Endothelial cell of umbilical vein (primary cell): Measurements from ENCODE around the gene MYO1B. TPM values are rescaled to one million over a fixed set of nuclear protein-coding genes. Genes with fewer than 3 reads are reported as not detected.

Experiments used
- BruUV-seq: library from RNA; stranded (reverse); fragments of 400-500 nt; replicated peaks from 2 replicates; lab custom pipeline; 2021; lab: Mats Ljungman, UMichigan
- CTCF ChIA-PET: fragments of 300-600, 350-600 bp; sonication (Branson Sonifier 250); formaldehyde crosslinking; loops from one replicate; lab custom pipeline; 2021; ENCODE audit warnings: antibody characterized with exemption, inconsistent platforms; lab: Charles Lee
- POLR2A ChIA-PET: fragments of 300-600, 350-600 bp; sonication (Branson Sonifier 250); formaldehyde crosslinking; loops from one replicate; lab custom pipeline; 2021; ENCODE audit warnings: antibody characterized with exemption, inconsistent platforms; lab: Charles Lee
- DNase-seq: peaks from one replicate; pipeline ENCODE4 v3.0.0-alpha.2; 2011; ENCODE audit warnings: low read depth, low spot score
- FAIRE-seq: peaks from 2 replicates; lab custom pipeline; 2011; peaks lifted over from hg19 to GRCh38; lab: Jason Lieb, UNC
- H2AFZ ChIP-seq: 2 replicates; pipeline ENCODE4 v1.6.0; 2012; ENCODE audit warnings: low read depth, low read length, control low read depth, inconsistent platforms
- H3K27ac ChIP-seq: 2 replicates; pipeline ENCODE4 v1.5.1; 2011; ENCODE audit warnings: low read depth, mild to moderate bottlenecking, control low read depth, low read length, moderate library complexity; ENCODE audit not compliant: insufficient read depth
- H3K27me3 ChIP-seq, 2 experiments: 2 replicates each; pipeline versions ENCODE4 v1.6.0 to v1.6.1; 2011; ENCODE audit warnings: low read length in 2 of 2, mixed read lengths in 1 of 2; ENCODE audit not compliant: control insufficient read depth in 2 of 2, insufficient read depth in 2 of 2
- H3K36me3 ChIP-seq, 2 experiments: 2 replicates in 1 of 2; 3 replicates in 1 of 2; pipeline ENCODE4 v1.5.1; 2011; ENCODE audit warnings: low read length in 2 of 2, mild to moderate bottlenecking in 1 of 2, moderate library complexity in 1 of 2; ENCODE audit not compliant: control insufficient read depth in 2 of 2, insufficient read depth in 2 of 2; ENCODE audit errors: extremely low read depth in 1 of 2
- H3K4me1 ChIP-seq: 3 replicates; pipeline ENCODE4 v1.5.1; 2011; ENCODE audit warnings: mild to moderate bottlenecking, low read length; ENCODE audit not compliant: control insufficient read depth, insufficient read depth; ENCODE audit errors: extremely low read depth
- H3K4me2 ChIP-seq: 2 replicates; pipeline ENCODE4 v1.6.1; 2011; ENCODE audit warnings: low read length, control low read depth, mixed read lengths; ENCODE audit not compliant: insufficient read depth
- H3K4me3 ChIP-seq, 3 experiments: fragments of 200-600 bp in 1 of 3; sonication (generic), shearing (Covaris generic) in 1 of 3; replicated peaks in 1 of 3; 2 replicates each; pipeline ENCODE4 v1.5.1; 2011 to 2016; ENCODE audit warnings: control low read depth in 3 of 3, low read length in 3 of 3, mild to moderate bottlenecking in 2 of 3, inconsistent platforms in 1 of 3, low read depth in 1 of 3, moderate library complexity in 1 of 3; ENCODE audit not compliant: insufficient read depth in 1 of 3
- H3K79me2 ChIP-seq: 2 replicates; pipeline ENCODE4 v1.6.0; 2012; ENCODE audit warnings: low read length, inconsistent platforms; ENCODE audit not compliant: control insufficient read depth, insufficient read depth
- H3K9ac ChIP-seq: replicated peaks from 2 replicates; pipeline ENCODE3; 2011; ENCODE audit warnings: low read length, control low read depth; ENCODE audit not compliant: insufficient read depth; ENCODE audit errors: extremely low read depth
- H3K9me1 ChIP-seq: replicated peaks from 3 replicates; pipeline ENCODE4 v1.6.0; 2011; ENCODE audit warnings: mild to moderate bottlenecking, low read length; ENCODE audit not compliant: control insufficient read depth, insufficient read depth; ENCODE audit errors: extremely low read depth
- H3K9me3 ChIP-seq: replicated peaks from 2 replicates; pipeline ENCODE4 v1.5.1; 2012; ENCODE audit warnings: low read length, inconsistent platforms; ENCODE audit not compliant: control insufficient read depth, insufficient read depth
- H4K20me1 ChIP-seq: replicated peaks from 2 replicates; pipeline ENCODE3; 2011; ENCODE audit warnings: mild to moderate bottlenecking, low read length; ENCODE audit not compliant: control insufficient read depth, insufficient read depth; ENCODE audit errors: extremely low read depth
- EZH2 ChIP-seq: IDR thresholded peaks from 2 replicates; pipeline ENCODE4 v1.6.1; 2012; ENCODE audit warnings: borderline replicate concordance, low read depth, mild to moderate bottlenecking, moderate library complexity, low read length, inconsistent platforms; ENCODE audit not compliant: severe bottlenecking
- FOS ChIP-seq: IDR thresholded peaks from 2 replicates; pipeline ENCODE4 v1.6.1; 2011; ENCODE audit warnings: mild to moderate bottlenecking, low read length, moderate library complexity, borderline replicate concordance; ENCODE audit not compliant: insufficient read depth
- GATA2 ChIP-seq: IDR thresholded peaks from 2 replicates; pipeline ENCODE4 v1.7.0; 2011; ENCODE audit warnings: low read depth, mild to moderate bottlenecking, moderate library complexity, mixed read lengths, low read length; ENCODE audit not compliant: insufficient read length, insufficient read depth
- JUN ChIP-seq: IDR thresholded peaks from 2 replicates; pipeline ENCODE4 v1.6.1; 2011; ENCODE audit warnings: borderline replicate concordance, low read depth; ENCODE audit not compliant: insufficient read length, insufficient read depth
- MYC ChIP-seq: IDR thresholded peaks from one replicate; pipeline ENCODE4 v1.6.1; 2011; ENCODE audit warnings: mild to moderate bottlenecking, low read depth, low read length
- POLR2A ChIP-seq: IDR thresholded peaks from 2 replicates; pipeline ENCODE4 v1.6.1; 2012; ENCODE audit warnings: low read depth, mild to moderate bottlenecking, control low read depth, low read length
- dilution Hi-C: fragments of 300-500 bp; cut with MboI; formaldehyde crosslinking; loops from one replicate; pipeline ENCODE4 v1.15.0; 2019; ENCODE audit warnings: low sequenced_read_pairs; ENCODE audit not compliant: extremely low pct_ligation_motif_present
- intact Hi-C: fragments of 100-400 bp; cut with micrococcal nuclease; formaldehyde crosslinking; loops from one replicate; pipeline ENCODE4 v1.10.0; 2022
- polyA plus RNA-seq, 4 experiments: library from polyadenylated mRNA; depleted of rRNA in 3 of 4; stranded (reverse) in 3 of 4; unstranded in 1 of 4; fragments of >200 nt; gene quantifications; 2 replicates each; pipeline versions ENCODE4 v1.2.1 to v1.2.3, GENCODE V29; 2011 to 2012; ENCODE audit warnings: missing spikeins in 1 of 4
- total RNA-seq: library from RNA; stranded (reverse); gene quantifications from 2 replicates; pipeline ENCODE4 v1.2.3, GENCODE V29; 2021
- TF ChIP-seq, protein P1 (sequence below): IDR thresholded peaks from 2 replicates; pipeline ENCODE4 v1.6.1; 2011; ENCODE audit not compliant: insufficient read depth, insufficient read length

Gene MYO1B
- total and polyA plus RNA-seq, 2 donors (not counting 3 experiments of a cell fraction or from before 2014, with no cell fraction given) = 8.7 to 51.1 TPM

DNA sequence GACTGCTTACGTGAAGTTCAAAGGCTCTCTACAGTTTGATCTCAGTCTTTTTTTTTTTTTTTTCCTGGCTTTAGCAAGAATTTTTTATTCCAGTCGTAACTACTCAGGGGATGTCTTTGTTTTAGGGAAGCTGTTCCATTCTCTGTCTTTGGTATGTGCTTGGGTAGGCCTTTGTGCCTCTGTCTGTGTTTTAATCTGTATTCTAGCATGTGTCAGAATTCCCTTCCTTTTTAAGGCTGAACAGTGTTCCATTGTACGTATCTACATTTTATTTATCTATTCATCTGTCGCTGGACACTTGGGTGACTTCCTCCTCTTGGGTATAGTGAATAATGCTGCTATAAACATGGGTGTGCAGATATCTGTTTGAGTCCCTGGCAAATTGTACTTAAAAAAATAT, 42.6 kb downstream of the MYO1B start:
- Histone ChIP-seq H3K4me2 (no peak overlapping the region), H3K4me3 (no peak overlapping the region), H3K9me1 (no peaks in the 10 kb centered on the region), H3K9ac (no peak overlapping the region), H4K20me1 (no peaks in the 10 kb centered on the region), H3K79me2 (no peaks in the 10 kb centered on the region), H2AFZ (no peak overlapping the region), H3K36me3 (no peaks in the 10 kb centered on the region), H3K9me3 (no peaks in the 10 kb centered on the region), H3K4me1 (no peaks in the 10 kb centered on the region), H3K27ac (no peak overlapping the region), H3K27me3 (no peaks in the 10 kb centered on the region)
- intact Hi-C loops = no loop called here
- FAIRE-seq = no peak
- ChIA-PET POLR2A (no interaction called here), CTCF (interaction anchor here (0.9 to 1.3 kb wide), 3 partner anchors 12 to 24 kb away, joined by 3 to 4 read pairs (median 4); no protein-coding TSS in a partner anchor)
- dilution Hi-C loops = no loop called here
- no TSS peak for BruUV-seq
- DNase-seq = no peak
- TF ChIP-seq EZH2 (no peak), MYC (no peak), GATA2 (no peak), FOS (no peak), JUN (no peak)

DNA sequence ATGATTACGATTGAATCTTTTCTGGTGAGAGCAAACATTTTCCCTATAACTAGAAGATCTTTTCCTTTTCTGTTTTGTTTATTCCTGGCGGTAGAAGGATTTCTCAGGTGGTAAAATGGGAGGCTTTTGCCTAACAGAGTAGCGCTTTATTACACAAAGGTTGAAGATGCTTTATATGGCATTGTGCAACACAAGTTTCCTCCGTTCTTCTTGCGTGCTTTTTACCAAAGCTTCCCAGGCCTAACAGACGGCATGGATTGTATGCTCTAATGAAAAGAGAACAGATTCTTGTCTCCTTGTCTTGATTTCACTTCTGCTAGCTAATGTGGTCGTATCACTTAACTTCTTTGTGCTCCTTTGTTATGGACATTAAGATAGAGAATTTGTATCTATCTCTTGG, 43.8 kb downstream of the MYO1B start:
- H3K4me1 ChIP-seq = no peaks in the 10 kb centered on the region
- no peaks in the 10 kb centered on the region for H3K9me1 ChIP-seq
- dilution Hi-C loops (no loop called here), intact Hi-C loops (no loop called here)
- no peak overlapping the region for H3K27ac ChIP-seq
- FAIRE-seq (no peak), DNase-seq (no peak)
- H3K9me3 ChIP-seq = no peaks in the 10 kb centered on the region
- TF ChIP-seq, protein P1, sequence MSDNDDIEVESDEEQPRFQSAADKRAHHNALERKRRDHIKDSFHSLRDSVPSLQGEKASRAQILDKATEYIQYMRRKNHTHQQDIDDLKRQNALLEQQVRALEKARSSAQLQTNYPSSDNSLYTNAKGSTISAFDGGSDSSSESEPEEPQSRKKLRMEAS = no peak
- TF ChIP-seq EZH2 (no peak), POLR2A (no peak), FOS (no peak), GATA2 (no peak), MYC (no peak)
- no peaks in the 10 kb centered on the region for H4K20me1 ChIP-seq
- BruUV-seq = no TSS peak
- POLR2A ChIA-PET = no interaction called here
- H3K4me3 ChIP-seq = no peak overlapping the region
- H2AFZ ChIP-seq = no peak overlapping the region
- no peaks in the 10 kb centered on the region for H3K36me3 ChIP-seq
- H3K79me2 ChIP-seq = no peaks in the 10 kb centered on the region
- no peak overlapping the region for H3K9ac ChIP-seq
- H3K27me3 ChIP-seq = no peaks in the 10 kb centered on the region
- CTCF ChIA-PET = no interaction called here
- H3K4me2 ChIP-seq = no peak overlapping the region
